Measurements from ENCODE around the gene ISG15.
"Not testable (repeated sequence)": the region's sequence is repeated elsewhere in the genome, so short reads cannot be mapped to it uniquely, and the experiment has no call there.

ISG15 gene

GRCh38 chr1:1013922-1014648 is 788 bp downstream of the ISG15 start:
- FAIRE-seq: no peak

- no peak for FAIRE-seq
Observed at GRCh38 chr1:1014799-1015681, 1.7 kb downstream of the ISG15 start.

GRCh38 chr1:1017397-1018320 is 4.4 kb downstream of the ISG15 start:
- FAIRE-seq: not testable (repeated sequence)

- FAIRE-seq: not testable (repeated sequence)
Observed at GRCh38 chr1:1018321-1018685, 5.0 kb downstream of the ISG15 start.

GRCh38 chr1:1019122-1019999 is 6.1 kb downstream of the ISG15 start:
- no peak for FAIRE-seq

- FAIRE-seq: no peak
Observed at GRCh38 chr1:1020000-1020404, 6.7 kb downstream of the ISG15 start, which contains the start of gene AGRN. Gene AGRN, plus strand, starts transcription at chr1:1020120. Its CDS starts 53 bp downstream, at chr1:1020173.

- no peak for FAIRE-seq
Observed at GRCh38 chr1:1020415-1021009, 7.2 kb downstream of the ISG15 start.

- no peak for FAIRE-seq
Observed at GRCh38 chr1:1021010-1021919, 8.0 kb downstream of the ISG15 start.

- FAIRE-seq: no peak
Observed at GRCh38 chr1:1021920-1022259, 8.6 kb downstream of the ISG15 start.

GRCh38 chr1:1022302-1023009 is 9.2 kb downstream of the ISG15 start:
- FAIRE-seq: no peak

- no peak for FAIRE-seq
Observed at GRCh38 chr1:1023700-1024099, 10.4 kb downstream of the ISG15 start.

- no peak for FAIRE-seq
Observed at GRCh38 chr1:1024149-1024770, 11.0 kb downstream of the ISG15 start.

GRCh38 chr1:1024771-1025699 is 11.7 kb downstream of the ISG15 start:
- FAIRE-seq: no peak

- FAIRE-seq: no peak
Observed at GRCh38 chr1:1025730-1026129, 12.4 kb downstream of the ISG15 start.

- no peak for FAIRE-seq
Observed at GRCh38 chr1:1026599-1027413, 13.5 kb downstream of the ISG15 start.

- FAIRE-seq: no peak
Observed at GRCh38 chr1:1027791-1028190, 14.5 kb downstream of the ISG15 start.

Measured in islet of Langerhans (tissue), 1 donor.